HG03457 (cell line): ENCODE data around the gene KIAA1217.
A peak's percentile ranks its signal among the peaks of the same experiment; 100 is the strongest.

Experiments used
- ATAC-seq: cut with Tn5 transposase; IDR thresholded peaks from one replicate; pipeline ENCODE4 v1.9.1; 2021; ENCODE audit warnings: moderate number of reproducible peaks; ENCODE audit not compliant: unreplicated experiment

KIAA1217 gene

GRCh38 chr10:24360282-24361127, 151.6 kb downstream of the KIAA1217 start:
- ATAC-seq = no peak

- ATAC-seq = no peak
Measured at GRCh38 chr10:24363070-24363469, 154.1 kb downstream of the KIAA1217 start.

- no peak for ATAC-seq
Measured at GRCh38 chr10:24367688-24368087, 158.8 kb downstream of the KIAA1217 start.

GRCh38 chr10:24370877-24371276, 161.9 kb downstream of the KIAA1217 start:
- ATAC-seq = no peak

- ATAC-seq = no peak
Measured at GRCh38 chr10:24371396-24371795, 162.5 kb downstream of the KIAA1217 start.

GRCh38 chr10:24374134-24374915, 165.4 kb downstream of the KIAA1217 start:
- no peak for ATAC-seq

- no peak for ATAC-seq
Measured at GRCh38 chr10:24375510-24375909, 166.6 kb downstream of the KIAA1217 start.

GRCh38 chr10:24376731-24377130, 167.8 kb downstream of the KIAA1217 start:
- no peak for ATAC-seq

GRCh38 chr10:24378126-24378920, 169.4 kb downstream of the KIAA1217 start:
- ATAC-seq = no peak

GRCh38 chr10:24381235-24382010, 172.5 kb downstream of the KIAA1217 start:
- no peak for ATAC-seq

GRCh38 chr10:24382045-24382444, 173.1 kb downstream of the KIAA1217 start:
- no peak for ATAC-seq

GRCh38 chr10:24382596-24382978, 173.6 kb downstream of the KIAA1217 start:
- no peak for ATAC-seq

- ATAC-seq = peak; percentile 47
Measured at GRCh38 chr10:24382979-24383663, 174.2 kb downstream of the KIAA1217 start.

- peak; percentile 85 for ATAC-seq
Measured at GRCh38 chr10:24383681-24384106, 174.8 kb downstream of the KIAA1217 start.

- no peak for ATAC-seq
Measured at GRCh38 chr10:24384954-24385353, 176.0 kb downstream of the KIAA1217 start.

GRCh38 chr10:24385776-24386175, 176.8 kb downstream of the KIAA1217 start:
- ATAC-seq = no peak

GRCh38 chr10:24390146-24390700, 181.3 kb downstream of the KIAA1217 start:
- ATAC-seq = no peak

GRCh38 chr10:24390746-24391145, 181.8 kb downstream of the KIAA1217 start:
- ATAC-seq = no peak

- no peak for ATAC-seq
Measured at GRCh38 chr10:24393201-24393600, 184.3 kb downstream of the KIAA1217 start.
